ENCODE data around the gene TSPAN9.

- TF ChIP-seq, protein P1, sequence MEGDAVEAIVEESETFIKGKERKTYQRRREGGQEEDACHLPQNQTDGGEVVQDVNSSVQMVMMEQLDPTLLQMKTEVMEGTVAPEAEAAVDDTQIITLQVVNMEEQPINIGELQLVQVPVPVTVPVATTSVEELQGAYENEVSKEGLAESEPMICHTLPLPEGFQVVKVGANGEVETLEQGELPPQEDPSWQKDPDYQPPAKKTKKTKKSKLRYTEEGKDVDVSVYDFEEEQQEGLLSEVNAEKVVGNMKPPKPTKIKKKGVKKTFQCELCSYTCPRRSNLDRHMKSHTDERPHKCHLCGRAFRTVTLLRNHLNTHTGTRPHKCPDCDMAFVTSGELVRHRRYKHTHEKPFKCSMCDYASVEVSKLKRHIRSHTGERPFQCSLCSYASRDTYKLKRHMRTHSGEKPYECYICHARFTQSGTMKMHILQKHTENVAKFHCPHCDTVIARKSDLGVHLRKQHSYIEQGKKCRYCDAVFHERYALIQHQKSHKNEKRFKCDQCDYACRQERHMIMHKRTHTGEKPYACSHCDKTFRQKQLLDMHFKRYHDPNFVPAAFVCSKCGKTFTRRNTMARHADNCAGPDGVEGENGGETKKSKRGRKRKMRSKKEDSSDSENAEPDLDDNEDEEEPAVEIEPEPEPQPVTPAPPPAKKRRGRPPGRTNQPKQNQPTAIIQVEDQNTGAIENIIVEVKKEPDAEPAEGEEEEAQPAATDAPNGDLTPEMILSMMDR (conservative IDR thresholded peaks at IDR 0.05; ENCODE audit: low read depth, low read length): no peak
- no peak for TF ChIP-seq EZH2 (IDR thresholded peaks at IDR 0.05; ENCODE audit: borderline replicate concordance, low read depth, low read length, poor library complexity, severe bottlenecking)
Measured at GRCh38 chr12:3107071-3107583, 29.9 kb downstream of the TSPAN9 start.
